ENCODE results near the gene C8B.

The C8B gene

GRCh38 chr1:57003398-57004139 lies 37.8 kb upstream of the C8B start:
- no peak for DNase-seq (ENCODE audit: low spot score)
- TF ChIP-seq CTCF (IDR thresholded peaks at IDR 0.05; ENCODE audit: extremely low read depth, missing control alignments) = no peak

- no peak for TF ChIP-seq CTCF (IDR thresholded peaks at IDR 0.05; ENCODE audit: extremely low read depth, missing control alignments)
- no peak for DNase-seq (ENCODE audit: low spot score)
Observed at GRCh38 chr1:56995414-56996100, 29.7 kb upstream of the C8B start.

GRCh38 chr1:56993475-56993874 lies 27.7 kb upstream of the C8B start:
- no peak for TF ChIP-seq CTCF (IDR thresholded peaks at IDR 0.05; ENCODE audit: extremely low read depth, missing control alignments)
- no peak for DNase-seq (ENCODE audit: low spot score)

GRCh38 chr1:56992318-56993125 lies 26.7 kb upstream of the C8B start:
- DNase-seq (ENCODE audit: low spot score) = no peak
- no peak for TF ChIP-seq CTCF (IDR thresholded peaks at IDR 0.05; ENCODE audit: extremely low read depth, missing control alignments)

GRCh38 chr1:56991576-56991975 lies 25.8 kb upstream of the C8B start:
- no peak for TF ChIP-seq CTCF (IDR thresholded peaks at IDR 0.05; ENCODE audit: extremely low read depth, missing control alignments)
- no peak for DNase-seq (ENCODE audit: low spot score)

GRCh38 chr1:56986397-56986796 lies 20.6 kb upstream of the C8B start:
- no peak for DNase-seq (ENCODE audit: low spot score)
- TF ChIP-seq CTCF (IDR thresholded peaks at IDR 0.05; ENCODE audit: extremely low read depth, missing control alignments) = no peak

GRCh38 chr1:56985857-56986256 lies 20.0 kb upstream of the C8B start:
- TF ChIP-seq CTCF (IDR thresholded peaks at IDR 0.05; ENCODE audit: extremely low read depth, missing control alignments) = no peak
- no peak for DNase-seq (ENCODE audit: low spot score)

Measured in GM20000 (cell line).